GM18873 (cell line): ENCODE measurements around the gene CEP19.
A peak's percentile ranks its signal among the peaks of the same experiment; 100 is the strongest.
"Not testable (repeated sequence)": the region's sequence is repeated elsewhere in the genome, so short reads cannot be mapped to it uniquely, and the experiment has no call there.

Experiments used
- ATAC-seq: cut with Tn5 transposase; IDR thresholded peaks from one replicate; pipeline ENCODE4 v1.9.1; 2021; ENCODE audit warnings: mild to moderate bottlenecking, moderate library complexity, moderate number of reproducible peaks; ENCODE audit not compliant: unreplicated experiment, low FRiP score

Gene CEP19

GRCh38 chr3:196711838-196712513 lies at the start of gene CEP19, which contains the start of gene PIGX:
TSS of gene CEP19 (minus strand) at chr3:196712250. CDS start at chr3:196708657, 3,593 bp downstream.
TSS of gene PIGX (plus strand) at chr3:196712377.
- peak; percentile 59 for ATAC-seq

GRCh38 chr3:196757876-196758739 lies 46.1 kb upstream of the CEP19 start:
- no peak for ATAC-seq

GRCh38 chr3:196756732-196757131 lies 44.7 kb upstream of the CEP19 start:
- ATAC-seq: no peak

- ATAC-seq: no peak
These were observed 42.3 kb upstream of the CEP19 start for GRCh38 chr3:196754091-196754981.

- ATAC-seq: no peak
These were observed 41.2 kb upstream of the CEP19 start for GRCh38 chr3:196753201-196753600.

- no peak for ATAC-seq
These were observed 37.1 kb upstream of the CEP19 start for GRCh38 chr3:196749125-196749524.

- ATAC-seq: not testable (repeated sequence)
These were observed 31.5 kb upstream of the CEP19 start for GRCh38 chr3:196743569-196743968.

GRCh38 chr3:196741249-196741889 lies 29.3 kb upstream of the CEP19 start:
- no peak for ATAC-seq

GRCh38 chr3:196740481-196741248 lies 28.6 kb upstream of the CEP19 start:
- ATAC-seq: no peak

- peak; percentile 79 for ATAC-seq
These were observed 27.8 kb upstream of the CEP19 start, which contains the start of gene PAK2 for GRCh38 chr3:196739671-196740480. TSS of gene PAK2 (plus strand) at chr3:196739857. CDS start at chr3:196782647, 42,790 bp downstream.

- no peak for ATAC-seq
These were observed 25.6 kb upstream of the CEP19 start for GRCh38 chr3:196737655-196738054.

GRCh38 chr3:196736670-196737374 lies 24.8 kb upstream of the CEP19 start:
- no peak for ATAC-seq

GRCh38 chr3:196735751-196736150 lies 23.7 kb upstream of the CEP19 start:
- no peak for ATAC-seq

GRCh38 chr3:196726788-196727675 lies 15.0 kb upstream of the CEP19 start:
- no peak for ATAC-seq

- no peak for ATAC-seq
These were observed 9.0 kb upstream of the CEP19 start for GRCh38 chr3:196721097-196721496.

- ATAC-seq: peak; percentile 50
These were observed 5.1 kb upstream of the CEP19 start for GRCh38 chr3:196717162-196717561.
